Mucosa of descending colon (tissue), 3 donors: ENCODE measurements around the gene EN2. TPM values are rescaled to one million over a fixed set of nuclear protein-coding genes. Genes with fewer than 3 reads are reported as not detected.

Source experiments
- ATAC-seq: fragments of 200-7000 bp; cut with Tn5 transposase; one replicate; pipeline ENCODE4 v1.9.1; 2020; ENCODE audit warnings: mild to moderate bottlenecking, moderate library complexity
- DNase-seq, 3 donors: peaks; one replicate each; pipeline ENCODE4 v3.0.0-alpha.2; 2020
- H3K36me3 ChIP-seq: fragments of 200-600 bp; one replicate; pipeline ENCODE4 v1.8.0; 2021; ENCODE audit warnings: low read depth, mild to moderate bottlenecking
- H3K4me1 ChIP-seq: fragments of 200-600 bp; one replicate; pipeline ENCODE4 v1.8.0; 2021; ENCODE audit warnings: low read depth, mild to moderate bottlenecking
- H3K4me3 ChIP-seq: fragments of 200-600 bp; one replicate; pipeline ENCODE4 v1.8.0; 2021; ENCODE audit warnings: mild to moderate bottlenecking
- H3K9me3 ChIP-seq: fragments of 200-600 bp; one replicate; pipeline ENCODE4 v1.8.0; 2021; ENCODE audit warnings: mild to moderate bottlenecking
- CTCF ChIP-seq: fragments of 200-600 bp; IDR thresholded peaks from one replicate; pipeline ENCODE4 v1.8.0; 2022; ENCODE audit warnings: antibody characterized with exemption, mild to moderate bottlenecking
- intact Hi-C, 2 donors: fragments of 100-400 bp; cut with DNase I in 1 of 2; cut with micrococcal nuclease in 1 of 2; formaldehyde crosslinking; loops; one replicate each; pipeline versions ENCODE4 v1.11.0 to v1.11.1; 2022; cut with DNase I, micrococcal nuclease
- total RNA-seq, 3 donors: library from RNA; stranded (reverse); fragmentation: NEBNext Ultra II Directional in 2 of 3; extraction: Animal tissue kit (Norgen Biotek cat#: 25700) in 2 of 3; gene quantifications; one replicate each; pipeline versions ENCODE4 v1.2.1 to v1.2.4, GENCODE V29; 2021 to 2023
- donor health status: DM: no; HTN: no; CAD: no; lungs with moderate emphysema.
- donor health status: DM: no; HTN: no; CAD: no.
- donor health status: DM: no; HTN: yes; CAD: no.

The EN2 gene
- total RNA-seq, 3 donors from 2014 or later = not detected

DNA sequence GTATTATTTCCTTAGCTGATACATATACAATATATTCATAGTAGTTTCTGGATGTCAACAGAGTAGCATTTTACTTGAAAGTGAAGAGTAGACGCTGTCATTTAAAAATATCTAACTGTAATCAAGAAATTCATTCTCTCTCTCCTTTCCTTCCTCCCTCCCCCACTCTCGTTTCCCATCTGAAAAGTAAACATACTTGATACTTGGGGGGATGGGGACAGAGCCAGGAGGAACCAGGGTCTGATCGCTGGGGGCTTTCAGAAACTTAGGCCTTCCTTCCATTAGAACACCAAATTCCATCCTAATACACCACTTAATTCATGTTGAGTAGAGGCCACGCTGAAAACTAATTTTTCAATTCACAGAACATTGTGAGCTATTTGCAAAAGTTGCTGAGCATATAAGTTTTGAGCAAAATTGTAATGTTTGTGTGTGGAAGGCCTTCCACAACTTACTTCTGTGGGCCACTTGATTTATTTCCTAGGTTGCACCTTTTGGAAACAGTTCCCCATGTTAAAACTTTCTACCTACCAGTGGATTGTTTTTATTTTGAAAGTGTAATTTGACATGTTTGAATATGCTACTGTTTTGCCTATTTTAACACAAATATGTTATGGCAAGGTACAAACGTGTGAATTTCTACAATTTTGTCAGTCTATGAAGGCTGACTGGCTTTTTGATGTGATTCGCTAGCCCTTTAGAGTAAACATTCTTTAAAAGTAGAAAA is 53.2 kb downstream of the EN2 start:
- TF ChIP-seq CTCF = no peak
- no peak for DNase-seq
- Histone ChIP-seq H3K4me1 (peaks cover 6% of the 10 kb centered on the region), H3K4me3 (no peak overlapping the region), H3K36me3 (no peaks in the 10 kb centered on the region), H3K9me3 (no peaks in the 10 kb centered on the region)
- intact Hi-C loops = no loop called here
- ATAC-seq = no peak

GRCh38 chr7:155511702-155511996 is 53.7 kb downstream of the EN2 start:
- no peaks in the 10 kb centered on the region for H3K36me3 ChIP-seq
- H3K4me3 ChIP-seq = no peak overlapping the region
- no peak for TF ChIP-seq CTCF
- intact Hi-C loops = no loop called here
- ATAC-seq (no peak), DNase-seq (no peak)
- peaks cover 6% of the 10 kb centered on the region for H3K4me1 ChIP-seq
- no peaks in the 10 kb centered on the region for H3K9me3 ChIP-seq

GRCh38 chr7:155512246-155512887 is 54.4 kb downstream of the EN2 start:
- no peaks in the 10 kb centered on the region for H3K36me3 ChIP-seq
- peaks cover 6% of the 10 kb centered on the region for H3K4me1 ChIP-seq
- DNase-seq = no peak
- no peak overlapping the region for H3K4me3 ChIP-seq
- no peaks in the 10 kb centered on the region for H3K9me3 ChIP-seq
- intact Hi-C loops = no loop called here
- no peak for TF ChIP-seq CTCF
- no peak for ATAC-seq

- no peak for ATAC-seq
- Histone ChIP-seq H3K36me3 (no peaks in the 10 kb centered on the region), H3K4me3 (no peak overlapping the region), H3K4me1 (peaks cover 6% of the 10 kb centered on the region), H3K9me3 (no peaks in the 10 kb centered on the region)
- no peak for DNase-seq
- intact Hi-C loops = no loop called here
- TF ChIP-seq CTCF = no peak
Observed at GRCh38 chr7:155513543-155514285, 55.8 kb downstream of the EN2 start.

DNA sequence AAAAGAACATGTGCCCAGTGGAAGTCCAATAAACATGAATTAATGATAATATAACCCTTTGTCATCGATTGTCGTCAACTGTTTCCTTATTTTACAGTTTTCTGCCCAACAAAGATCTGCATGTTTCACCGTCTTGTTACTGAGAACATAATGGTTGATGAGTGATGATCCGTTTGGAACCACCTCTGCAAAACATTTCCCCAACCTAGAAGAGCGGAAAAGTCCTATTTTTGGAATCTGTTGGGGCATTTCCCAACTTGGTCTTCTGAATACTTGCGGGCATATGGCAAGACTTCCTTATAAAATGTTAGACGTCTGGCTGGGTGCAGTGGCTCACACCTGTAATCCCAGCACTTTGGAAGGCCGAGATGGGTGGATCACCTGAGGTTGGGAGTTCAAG is 56.4 kb downstream of the EN2 start:
- DNase-seq (no peak), ATAC-seq (no peak)
- intact Hi-C loops = no loop called here
- Histone ChIP-seq H3K4me1 (peaks cover 6% of the 10 kb centered on the region), H3K36me3 (no peaks in the 10 kb centered on the region), H3K4me3 (no peak overlapping the region), H3K9me3 (no peaks in the 10 kb centered on the region)
- no peak for TF ChIP-seq CTCF

Other genes starting within 250 kb of the EN2 start
- 10 to 100 TPM; 40.1 to 85.1 (median 83.2) TPM for gene INSIG1, start 160.3 kb upstream of the EN2 start, total RNA-seq
- not detected for gene CNPY1, start 88.4 kb downstream of the EN2 start, total RNA-seq
- 10 to 100 TPM; 59.9 to 75.8 (median 69.8) TPM for gene RBM33, start 186.5 kb downstream of the EN2 start, total RNA-seq